Gastroesophageal sphincter (tissue), 3 donors: ENCODE measurements around the gene DIP2C.

Source experiments
- EP300 ChIP-seq: sonication (generic); formaldehyde crosslinking; IDR thresholded peaks from one replicate; pipeline ENCODE4 v1.6.1; 2017; ENCODE audit warnings: antibody characterized with exemption, mild to moderate bottlenecking
- POLR2A ChIP-seq, 2 donors: fragments of 450-650 bp; IDR thresholded peaks; one replicate each; pipeline ENCODE4 v1.6.1; 2017; ENCODE audit warnings: antibody characterized with exemption in 2 of 2, mild to moderate bottlenecking in 2 of 2, moderate library complexity in 1 of 2
- POLR2AphosphoS5 ChIP-seq: sonication (generic); formaldehyde crosslinking; IDR thresholded peaks from one replicate; pipeline ENCODE4 v1.6.1; 2017; ENCODE audit warnings: antibody characterized with exemption
- TF ChIP-seq, protein P1 (sequence below), 4 experiments: fragments of 200-600 bp in 2 of 4; fragments of 450-650 bp in 2 of 4; sonication (generic) in 1 of 4; IDR thresholded peaks; one replicate each; pipeline ENCODE4 v1.5.1; 2017 to 2019; ENCODE audit warnings: antibody characterized with exemption in 4 of 4, mild to moderate bottlenecking in 2 of 4, moderate library complexity in 2 of 4

DNA sequence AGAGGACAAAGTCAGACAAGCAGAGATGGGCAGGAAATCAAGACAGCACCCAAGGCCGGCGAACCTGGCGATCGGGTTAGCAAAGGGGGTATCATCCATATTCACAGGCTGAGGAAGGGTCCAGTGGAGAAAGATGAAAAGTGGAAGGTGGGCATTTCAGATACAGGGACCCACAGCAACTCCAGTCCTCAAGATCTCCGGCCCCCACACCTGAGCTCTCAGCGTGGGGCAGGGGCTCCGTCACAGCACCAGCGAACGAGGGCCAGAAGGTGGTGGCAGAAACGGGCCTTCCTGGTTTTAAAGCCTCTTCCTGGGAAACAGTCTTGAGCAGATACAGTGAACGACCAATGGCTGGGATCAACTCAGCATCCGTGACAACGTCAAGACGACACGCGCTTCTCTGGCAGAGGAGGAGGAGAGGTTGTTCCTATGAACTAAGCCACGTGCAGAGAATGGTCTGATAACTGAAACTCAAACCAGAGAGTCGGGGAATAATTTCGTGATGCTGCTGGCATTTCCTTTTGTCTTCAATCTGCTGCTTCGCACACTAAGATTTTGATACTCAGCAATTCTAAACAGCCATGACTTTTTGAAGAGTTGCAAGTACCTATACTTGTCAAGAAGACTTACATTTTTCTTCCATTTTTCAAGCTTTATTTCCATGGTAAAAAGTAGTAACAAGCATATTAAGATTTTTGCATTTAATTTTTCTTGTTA is 334.4 kb downstream of the DIP2C start:
- TF ChIP-seq, protein P1, sequence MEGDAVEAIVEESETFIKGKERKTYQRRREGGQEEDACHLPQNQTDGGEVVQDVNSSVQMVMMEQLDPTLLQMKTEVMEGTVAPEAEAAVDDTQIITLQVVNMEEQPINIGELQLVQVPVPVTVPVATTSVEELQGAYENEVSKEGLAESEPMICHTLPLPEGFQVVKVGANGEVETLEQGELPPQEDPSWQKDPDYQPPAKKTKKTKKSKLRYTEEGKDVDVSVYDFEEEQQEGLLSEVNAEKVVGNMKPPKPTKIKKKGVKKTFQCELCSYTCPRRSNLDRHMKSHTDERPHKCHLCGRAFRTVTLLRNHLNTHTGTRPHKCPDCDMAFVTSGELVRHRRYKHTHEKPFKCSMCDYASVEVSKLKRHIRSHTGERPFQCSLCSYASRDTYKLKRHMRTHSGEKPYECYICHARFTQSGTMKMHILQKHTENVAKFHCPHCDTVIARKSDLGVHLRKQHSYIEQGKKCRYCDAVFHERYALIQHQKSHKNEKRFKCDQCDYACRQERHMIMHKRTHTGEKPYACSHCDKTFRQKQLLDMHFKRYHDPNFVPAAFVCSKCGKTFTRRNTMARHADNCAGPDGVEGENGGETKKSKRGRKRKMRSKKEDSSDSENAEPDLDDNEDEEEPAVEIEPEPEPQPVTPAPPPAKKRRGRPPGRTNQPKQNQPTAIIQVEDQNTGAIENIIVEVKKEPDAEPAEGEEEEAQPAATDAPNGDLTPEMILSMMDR (IDR thresholded peaks at IDR 0.05) = no peak
- TF ChIP-seq POLR2A (IDR thresholded peaks at IDR 0.05) (no peak), POLR2AphosphoS5 (no peak), EP300 (no peak)
